HG03565 (cell line): ENCODE results near the gene ABLIM2.

Source experiments
- ATAC-seq: cut with Tn5 transposase; IDR thresholded peaks from one replicate; pipeline ENCODE4 v1.9.1; 2021; ENCODE audit warnings: mild to moderate bottlenecking, moderate library complexity; ENCODE audit not compliant: unreplicated experiment

Gene ABLIM2

GRCh38 chr4:8105306-8106100 lies 53.1 kb downstream of the ABLIM2 start:
- no peak for ATAC-seq

GRCh38 chr4:8104491-8105305 lies 53.9 kb downstream of the ABLIM2 start:
- no peak for ATAC-seq

GRCh38 chr4:8103421-8104390 lies 54.9 kb downstream of the ABLIM2 start:
- no peak for ATAC-seq

GRCh38 chr4:8102831-8103230 lies 55.8 kb downstream of the ABLIM2 start:
- no peak for ATAC-seq

GRCh38 chr4:8102076-8102355 lies 56.6 kb downstream of the ABLIM2 start:
- ATAC-seq: no peak

- ATAC-seq: no peak
These were observed 57.2 kb downstream of the ABLIM2 start for GRCh38 chr4:8101213-8102075.

- ATAC-seq: no peak
These were observed 58.6 kb downstream of the ABLIM2 start for GRCh38 chr4:8099981-8100464.

GRCh38 chr4:8098506-8098905 lies 60.1 kb downstream of the ABLIM2 start:
- ATAC-seq: no peak

GRCh38 chr4:8097721-8098345 lies 60.8 kb downstream of the ABLIM2 start:
- ATAC-seq: no peak

GRCh38 chr4:8097141-8097541 lies 61.5 kb downstream of the ABLIM2 start:
- no peak for ATAC-seq

GRCh38 chr4:8096690-8097061 lies 61.9 kb downstream of the ABLIM2 start:
- no peak for ATAC-seq

GRCh38 chr4:8095956-8096689 lies 62.5 kb downstream of the ABLIM2 start:
- ATAC-seq: no peak

GRCh38 chr4:8093587-8094274 lies 64.9 kb downstream of the ABLIM2 start:
- no peak for ATAC-seq

- no peak for ATAC-seq
These were observed 66.3 kb downstream of the ABLIM2 start for GRCh38 chr4:8092282-8092681.

GRCh38 chr4:8090744-8091301 lies 67.8 kb downstream of the ABLIM2 start:
- no peak for ATAC-seq

- ATAC-seq: no peak
These were observed 68.3 kb downstream of the ABLIM2 start for GRCh38 chr4:8090312-8090711.

- ATAC-seq: no peak
These were observed 68.8 kb downstream of the ABLIM2 start for GRCh38 chr4:8089862-8090261.

- no peak for ATAC-seq
These were observed 69.6 kb downstream of the ABLIM2 start for GRCh38 chr4:8088966-8089491.
